Activated CD8-positive, alpha-beta memory T cell treated with anti-CD3 and anti-CD28 coated beads for 24 hours (primary cell): ENCODE results near the gene BRIP1.
A peak's percentile ranks its signal among the peaks of the same experiment; 100 is the strongest.
"Not testable (repeated sequence)": the region's sequence is repeated elsewhere in the genome, so short reads cannot be mapped to it uniquely, and the experiment has no call there.

Experiments
- DNase-seq: peaks from one replicate; pipeline ENCODE4 v3.0.0-alpha.2; 2020

BRIP1 gene

DNA sequence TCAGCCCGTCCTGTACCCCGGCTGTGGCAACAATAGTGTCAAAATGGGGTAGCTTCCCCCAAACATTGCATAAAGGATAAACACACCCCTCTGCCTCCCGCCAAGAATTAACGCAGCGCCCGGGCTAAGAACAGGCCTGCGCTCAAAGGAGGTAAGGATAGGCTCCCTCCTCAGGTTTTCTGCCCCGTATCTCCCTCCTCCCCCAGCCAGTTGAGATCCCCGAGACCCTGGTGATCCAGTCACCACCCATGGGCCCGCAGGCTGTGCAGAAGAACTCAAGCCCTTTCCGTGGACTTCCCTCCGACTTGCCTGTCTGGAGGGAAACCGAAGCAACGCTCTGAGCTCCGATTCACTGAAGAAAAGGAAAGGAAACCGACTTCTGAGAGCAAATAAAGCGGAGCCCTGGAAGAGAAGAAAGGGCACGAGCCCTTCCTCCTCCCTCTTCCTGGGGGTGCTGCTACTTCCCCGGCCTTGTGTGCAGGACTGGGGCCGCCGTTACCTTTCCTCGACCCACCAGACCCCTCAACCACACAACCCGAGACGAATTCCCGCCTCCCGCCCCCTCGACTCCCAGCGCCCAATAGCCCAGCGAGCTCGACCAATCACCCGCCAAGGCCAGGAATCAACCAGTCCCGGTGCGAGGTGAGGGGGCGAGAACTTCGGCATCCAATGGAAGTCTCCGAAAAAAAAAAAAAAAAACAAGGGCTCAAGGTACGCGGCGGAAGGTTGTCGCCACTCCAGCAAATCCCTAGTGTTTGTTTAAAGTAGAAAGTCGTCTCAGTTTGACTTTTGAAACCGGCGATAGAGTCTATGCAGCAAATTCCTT lies at the start of gene BRIP1:
Gene BRIP1, minus strand, starts transcription at position 554 of the 826 bp plus-strand sequence. CDS start 1,989 bp downstream, outside the sequence.
- peak; percentile 91 for DNase-seq

DNA sequence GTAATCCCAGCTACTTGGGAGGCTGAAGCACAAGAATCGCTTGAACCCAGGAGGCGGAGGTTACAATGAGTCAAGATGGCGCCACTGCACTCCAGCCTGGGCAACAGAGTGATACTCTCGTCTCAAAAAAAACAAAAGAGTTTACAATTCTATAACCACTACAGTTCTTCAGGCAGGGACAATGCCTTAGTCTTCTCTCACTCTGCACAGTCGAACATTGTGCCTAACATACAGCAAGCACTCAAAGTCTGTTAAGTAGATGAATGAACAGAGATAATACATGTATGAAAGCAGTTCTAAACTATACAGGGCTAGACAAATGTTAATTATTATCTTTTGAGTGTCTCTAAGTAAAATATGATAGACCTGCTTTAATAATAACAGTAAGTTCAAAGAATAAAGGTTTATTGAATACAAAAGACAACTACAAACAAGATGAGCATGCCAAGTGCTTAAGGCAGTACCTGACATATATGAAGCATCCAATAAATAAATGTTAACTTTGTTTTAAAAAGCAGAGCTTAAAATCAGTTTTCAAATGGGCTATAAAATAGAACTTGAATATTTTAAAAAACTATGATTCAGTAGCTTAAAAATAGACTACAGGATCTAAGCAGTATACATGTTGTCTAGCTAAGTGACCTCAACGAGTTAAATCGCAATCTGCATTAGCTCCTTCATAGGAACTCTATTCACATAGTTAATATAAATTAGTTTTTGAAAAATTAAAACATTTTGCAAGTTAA lies 45.1 kb upstream of the BRIP1 start:
- no peak for DNase-seq

DNA sequence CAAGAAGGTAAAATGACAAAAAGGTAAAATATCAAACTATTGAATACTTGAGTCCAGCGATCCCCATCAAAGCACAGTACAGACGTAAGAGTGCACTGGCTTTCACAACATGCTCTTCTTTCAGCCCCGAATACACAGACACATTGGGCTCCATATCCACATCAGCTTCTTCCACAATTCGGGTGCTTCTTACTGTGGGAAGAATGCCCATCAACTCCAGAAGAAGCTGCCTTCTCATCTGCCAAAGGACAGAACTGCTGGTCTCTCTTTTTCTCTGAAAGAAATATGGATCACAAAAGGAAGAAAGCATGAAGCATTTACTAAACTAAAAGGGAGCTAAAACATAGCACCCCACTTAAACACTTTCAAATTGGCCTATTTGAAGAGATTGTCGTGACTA lies 44.0 kb upstream of the BRIP1 start:
- no peak for DNase-seq

- DNase-seq: no peak
These were observed 40.9 kb upstream of the BRIP1 start for GRCh38 chr17:61904094-61904710.

DNA sequence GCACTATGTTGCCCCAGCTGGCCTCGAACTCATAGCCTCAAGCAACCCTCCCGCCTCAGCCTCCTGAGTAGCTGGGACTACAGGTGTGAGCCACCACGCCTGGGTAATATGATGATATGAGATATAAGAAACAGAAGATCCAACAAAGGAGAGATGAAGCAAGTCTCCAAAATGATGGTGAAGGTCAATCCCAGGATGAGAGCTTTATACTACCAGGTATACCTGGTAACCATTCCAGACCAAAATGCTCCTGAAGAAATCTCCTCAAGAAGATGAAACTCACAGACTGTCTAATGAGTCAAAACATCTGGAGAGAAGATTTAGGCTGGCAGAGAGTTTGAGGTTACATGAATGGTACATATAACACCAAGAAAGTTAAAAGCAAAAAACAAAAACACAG lies 39.9 kb upstream of the BRIP1 start:
- DNase-seq: no peak

GRCh38 chr17:61897548-61898180 lies 34.3 kb upstream of the BRIP1 start:
- DNase-seq: no peak

- DNase-seq: no peak
These were observed 32.1 kb upstream of the BRIP1 start for GRCh38 chr17:61895391-61895790.

GRCh38 chr17:61894310-61894709 lies 31.0 kb upstream of the BRIP1 start:
- DNase-seq: not testable (repeated sequence)

GRCh38 chr17:61887733-61888132 lies 24.4 kb upstream of the BRIP1 start:
- not testable (repeated sequence) for DNase-seq

DNA sequence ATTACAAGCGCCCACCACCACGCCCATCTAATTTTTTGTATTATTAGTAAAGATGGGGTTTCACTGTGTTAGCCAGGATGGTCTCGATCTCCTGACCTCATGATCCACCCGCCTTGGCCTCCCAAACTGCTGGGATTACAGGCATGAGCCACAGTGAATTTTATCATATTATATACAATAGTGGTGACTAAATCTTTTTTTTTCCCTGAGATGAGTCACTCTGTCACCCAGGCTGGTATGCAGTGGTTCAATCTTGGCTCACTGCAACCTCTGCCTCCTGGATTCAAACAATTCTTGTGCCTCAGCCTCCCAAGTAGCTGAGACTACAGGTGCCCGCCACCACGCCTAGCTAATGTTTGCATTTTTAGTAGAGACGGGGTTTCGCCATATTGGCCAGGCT lies 22.5 kb upstream of the BRIP1 start:
- not testable (repeated sequence) for DNase-seq

DNA sequence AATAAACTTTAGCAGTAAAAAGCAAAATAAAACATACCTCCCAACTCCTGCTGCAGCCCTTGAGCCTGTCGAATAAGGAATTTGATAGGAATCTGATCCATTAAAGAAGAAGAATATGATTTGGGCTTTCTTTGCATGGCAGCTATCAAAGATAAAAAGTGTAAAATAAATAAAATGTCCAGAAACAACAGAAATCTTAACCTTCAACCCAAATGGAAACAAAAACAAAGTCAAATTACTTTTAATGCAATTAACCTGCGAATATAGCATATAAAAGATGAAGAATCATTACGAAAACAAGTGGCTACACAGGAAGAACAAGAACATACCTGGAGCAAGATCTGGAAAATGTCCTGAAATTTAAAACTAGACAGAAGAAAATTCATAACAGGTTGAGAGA lies 21.5 kb upstream of the BRIP1 start:
- no peak for DNase-seq

- DNase-seq: no peak
These were observed 17.3 kb upstream of the BRIP1 start for GRCh38 chr17:61880589-61881102.

- no peak for DNase-seq
These were observed 15.8 kb upstream of the BRIP1 start for GRCh38 chr17:61878984-61879612.

- DNase-seq: no peak
These were observed 15.2 kb upstream of the BRIP1 start for GRCh38 chr17:61878520-61878919.

DNA sequence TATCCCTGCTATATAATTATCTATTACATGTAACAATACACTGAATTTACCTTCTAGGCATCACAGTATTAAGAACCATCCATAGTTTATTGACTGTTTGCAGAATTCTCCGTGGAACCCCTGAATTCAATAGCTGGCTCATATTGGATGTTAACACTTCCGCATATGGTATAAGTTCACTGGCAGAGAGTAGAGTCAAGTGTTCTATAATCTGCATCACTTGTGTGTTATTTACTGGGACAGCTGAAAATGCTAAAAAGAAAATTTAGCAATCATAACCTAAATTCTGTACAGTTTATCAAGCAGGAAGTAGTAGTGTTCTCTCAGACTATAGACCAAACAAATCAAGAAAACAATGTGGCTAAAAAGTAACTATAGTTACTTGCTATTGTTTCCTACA lies 14.5 kb upstream of the BRIP1 start:
- no peak for DNase-seq

- no peak for DNase-seq
These were observed 12.5 kb upstream of the BRIP1 start for GRCh38 chr17:61875804-61876203.

GRCh38 chr17:61875285-61875684 lies 12.0 kb upstream of the BRIP1 start:
- no peak for DNase-seq

- DNase-seq: no peak
These were observed 10.7 kb upstream of the BRIP1 start for GRCh38 chr17:61874075-61874474.

DNA sequence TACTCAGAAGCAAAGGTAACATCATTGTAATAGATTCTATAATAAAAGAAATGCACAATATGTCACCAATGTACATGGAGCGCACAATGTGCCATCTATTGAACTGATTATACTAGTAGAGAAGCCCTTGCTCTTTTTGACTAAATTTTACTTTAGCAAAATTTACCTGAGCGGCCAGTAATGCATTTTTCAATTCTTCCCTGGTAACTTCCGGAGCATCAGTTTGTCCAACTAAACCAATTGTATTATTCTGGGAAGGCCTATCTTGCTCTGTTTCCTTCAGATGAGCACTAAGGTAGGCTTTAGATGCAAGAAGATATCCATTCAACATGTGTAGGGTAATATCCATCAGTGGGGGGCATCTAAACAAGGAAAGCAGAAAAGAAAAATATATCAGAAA lies 8.8 kb upstream of the BRIP1 start:
- no peak for DNase-seq

DNA sequence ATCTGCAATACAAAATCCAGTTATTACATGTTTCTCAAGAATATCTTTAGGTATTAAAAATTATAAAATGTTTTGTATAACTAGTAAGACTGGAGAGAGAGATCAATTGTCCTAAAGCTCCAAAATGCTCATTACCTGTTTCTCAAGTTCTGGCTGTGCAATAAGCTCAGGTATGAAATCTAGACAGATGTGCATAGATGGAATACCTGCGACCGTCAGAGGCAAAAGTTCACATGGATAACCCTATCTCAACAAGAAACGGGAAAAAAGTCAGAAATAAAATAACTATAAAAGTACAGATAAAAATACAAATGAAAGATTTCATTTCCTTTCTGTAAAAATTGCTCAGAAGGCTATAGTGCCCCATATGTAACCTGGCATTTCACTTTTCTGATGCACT lies 5.8 kb upstream of the BRIP1 start:
- DNase-seq: no peak

GRCh38 chr17:61868074-61868473 lies 4.7 kb upstream of the BRIP1 start:
- DNase-seq: no peak

- no peak for DNase-seq
These were observed 3.7 kb upstream of the BRIP1 start for GRCh38 chr17:61867033-61867432.

- no peak for DNase-seq
These were observed 436 bp upstream of the BRIP1 start for GRCh38 chr17:61863801-61864126.
